ENCODE data around the gene COL4A1. TPM values are rescaled to one million over a fixed set of nuclear protein-coding genes. Genes with fewer than 3 reads are reported as not detected.

COL4A1 gene
- total RNA-seq, 6 donors from 2014 or later = 81.7 to 309 (median 167) TPM

DNA sequence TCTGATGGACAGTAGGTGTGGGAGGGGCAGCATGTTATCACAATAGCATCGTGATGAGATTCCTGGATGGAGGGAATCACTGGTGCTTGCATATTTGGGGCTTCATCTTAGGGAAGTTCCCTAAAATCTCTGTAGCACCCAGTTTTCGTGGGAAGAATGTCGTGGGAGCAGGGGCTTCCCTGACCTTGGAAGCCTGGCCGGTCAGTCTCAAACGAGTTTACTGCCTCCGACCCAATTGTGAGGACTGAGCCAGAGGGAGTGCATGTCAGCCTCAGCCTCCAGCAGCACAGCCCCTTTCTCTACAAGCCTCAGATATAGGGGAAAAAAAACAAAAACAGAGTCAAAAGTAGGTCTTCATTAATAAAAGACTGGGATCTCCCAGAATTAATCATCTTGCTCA, 32.3 kb upstream of the COL4A1 start:
- 78 to 82% methylated on average over 6 of the region's 6 CpGs for WGBS, 2 donors
- Histone ChIP-seq H3K36me3 (peaks cover 0 to 3% (median 0%) of the 10 kb centered on the region in 4 donors), H3K4me1 (peaks cover 51 to 77% (median 56%) of the 10 kb centered on the region in 4 donors)

DNA sequence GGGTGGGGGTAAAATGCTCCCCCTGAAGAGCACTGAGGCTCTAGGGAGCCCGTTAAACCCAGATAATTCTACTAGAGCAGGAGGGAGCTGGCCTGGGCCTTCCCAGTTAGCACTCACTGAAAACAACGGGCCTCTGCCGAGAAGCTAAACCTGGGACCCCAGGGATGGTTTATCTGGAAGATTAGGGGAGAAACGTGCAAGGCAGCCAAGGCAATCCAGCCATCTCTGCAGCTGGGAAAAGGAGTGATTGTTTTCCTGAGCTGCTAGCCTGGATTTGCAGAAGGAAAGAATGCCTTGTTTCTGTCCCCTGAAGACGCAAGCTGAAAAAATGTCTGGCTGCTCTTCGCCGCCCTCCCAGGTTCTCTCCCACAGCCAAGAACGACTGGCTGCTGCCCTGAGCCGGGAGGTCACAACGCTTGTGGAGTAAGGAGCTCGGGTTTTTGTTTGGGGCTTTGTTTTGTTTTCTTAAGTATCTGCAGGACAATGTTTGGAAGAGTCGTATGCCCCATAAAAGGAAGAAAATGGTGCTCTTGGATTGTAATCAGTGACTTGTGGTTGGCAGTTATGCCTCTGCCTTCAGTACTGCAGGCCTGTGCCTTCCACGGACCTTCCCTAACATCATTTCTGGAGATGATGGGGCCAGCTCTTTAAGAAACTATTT, 31.6 kb upstream of the COL4A1 start:
- H3K4me1 ChIP-seq = peaks cover 51 to 76% (median 56%) of the 10 kb centered on the region in 4 donors
- WGBS, 2 donors = 28 to 50% methylated on average over 10 to 13 of the region's 13 CpGs
- peaks cover 0 to 3% (median 0%) of the 10 kb centered on the region in 4 donors for H3K36me3 ChIP-seq
- ATAC-seq (ENCODE audit: low FRiP score in 2 of 2) (peak in 1 of 2 donors; percentile 64), DNase-seq (no peak)
- no peaks in the 10 kb centered on the region for H3K27me3 ChIP-seq
- H3K9me3 ChIP-seq = no peaks in the 10 kb centered on the region
- TF ChIP-seq POLR2AphosphoS5 (IDR thresholded peaks at IDR 0.05) (no peak), POLR2A (IDR thresholded peaks at IDR 0.05) (no peak), EP300 (IDR thresholded peaks at IDR 0.05) (no peak)
- TF ChIP-seq, protein P1, sequence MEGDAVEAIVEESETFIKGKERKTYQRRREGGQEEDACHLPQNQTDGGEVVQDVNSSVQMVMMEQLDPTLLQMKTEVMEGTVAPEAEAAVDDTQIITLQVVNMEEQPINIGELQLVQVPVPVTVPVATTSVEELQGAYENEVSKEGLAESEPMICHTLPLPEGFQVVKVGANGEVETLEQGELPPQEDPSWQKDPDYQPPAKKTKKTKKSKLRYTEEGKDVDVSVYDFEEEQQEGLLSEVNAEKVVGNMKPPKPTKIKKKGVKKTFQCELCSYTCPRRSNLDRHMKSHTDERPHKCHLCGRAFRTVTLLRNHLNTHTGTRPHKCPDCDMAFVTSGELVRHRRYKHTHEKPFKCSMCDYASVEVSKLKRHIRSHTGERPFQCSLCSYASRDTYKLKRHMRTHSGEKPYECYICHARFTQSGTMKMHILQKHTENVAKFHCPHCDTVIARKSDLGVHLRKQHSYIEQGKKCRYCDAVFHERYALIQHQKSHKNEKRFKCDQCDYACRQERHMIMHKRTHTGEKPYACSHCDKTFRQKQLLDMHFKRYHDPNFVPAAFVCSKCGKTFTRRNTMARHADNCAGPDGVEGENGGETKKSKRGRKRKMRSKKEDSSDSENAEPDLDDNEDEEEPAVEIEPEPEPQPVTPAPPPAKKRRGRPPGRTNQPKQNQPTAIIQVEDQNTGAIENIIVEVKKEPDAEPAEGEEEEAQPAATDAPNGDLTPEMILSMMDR (IDR thresholded peaks at IDR 0.05) = no peak
- H3K4me3 ChIP-seq = no peak overlapping the region
- H3K27ac ChIP-seq = peak overlapping the region; percentile 72 to 90 (median 87)

More for the DNA sequence above, 32.3 kb upstream of the COL4A1 start:
- Histone ChIP-seq H3K9me3 (no peaks in the 10 kb centered on the region), H3K27me3 (no peaks in the 10 kb centered on the region), H3K4me3 (no peak overlapping the region), H3K27ac (peak overlapping the region; percentile 85 to 90 (median 89))
- TF ChIP-seq, protein P1 (IDR thresholded peaks at IDR 0.05) = no peak
- TF ChIP-seq EP300 (IDR thresholded peaks at IDR 0.05) = no peak
- no peak for TF ChIP-seq POLR2A (IDR thresholded peaks at IDR 0.05)
- TF ChIP-seq POLR2AphosphoS5 (IDR thresholded peaks at IDR 0.05) = no peak
- DNase-seq (no peak), ATAC-seq (ENCODE audit: low FRiP score in 2 of 2) (no peak)

DNA sequence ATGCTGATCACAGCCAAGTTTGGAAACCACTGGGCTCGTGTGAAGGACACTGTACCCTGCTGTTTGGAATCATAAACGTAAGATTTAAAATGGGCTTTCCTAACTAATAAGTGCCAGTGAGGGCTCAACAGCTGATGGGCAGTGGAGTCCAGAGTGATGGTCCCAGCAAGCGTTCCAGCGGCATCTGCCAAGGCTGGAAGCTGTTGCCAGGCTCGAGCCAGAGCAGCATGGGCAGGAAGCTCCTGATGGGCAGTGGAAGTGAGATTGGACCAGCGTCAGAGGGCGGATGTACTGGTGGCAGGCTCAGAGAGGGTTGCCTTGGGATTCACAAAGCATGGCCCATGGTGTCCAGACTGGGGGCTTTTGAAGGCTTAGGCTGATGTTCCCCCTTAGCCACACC, 30.3 kb upstream of the COL4A1 start:
- Histone ChIP-seq H3K27me3 (no peaks in the 10 kb centered on the region), H3K4me1 (peaks cover 47 to 63% (median 49%) of the 10 kb centered on the region in 4 donors), H3K4me3 (no peak overlapping the region), H3K36me3 (peaks cover 0 to 3% (median 0%) of the 10 kb centered on the region in 4 donors), H3K27ac (peak overlapping the region; percentile 32 to 90 (median 78)), H3K9me3 (no peaks in the 10 kb centered on the region)
- ATAC-seq (ENCODE audit: low FRiP score in 2 of 2) (no peak), DNase-seq (no peak)
- 39 to 54% methylated on average over 5 to 7 of the region's 7 CpGs for WGBS, 2 donors
- TF ChIP-seq, protein P1 (IDR thresholded peaks at IDR 0.05) = no peak
- TF ChIP-seq EP300 (IDR thresholded peaks at IDR 0.05) (no peak), POLR2AphosphoS5 (IDR thresholded peaks at IDR 0.05) (peak in 1 of 2 donors; percentile 54)

DNA sequence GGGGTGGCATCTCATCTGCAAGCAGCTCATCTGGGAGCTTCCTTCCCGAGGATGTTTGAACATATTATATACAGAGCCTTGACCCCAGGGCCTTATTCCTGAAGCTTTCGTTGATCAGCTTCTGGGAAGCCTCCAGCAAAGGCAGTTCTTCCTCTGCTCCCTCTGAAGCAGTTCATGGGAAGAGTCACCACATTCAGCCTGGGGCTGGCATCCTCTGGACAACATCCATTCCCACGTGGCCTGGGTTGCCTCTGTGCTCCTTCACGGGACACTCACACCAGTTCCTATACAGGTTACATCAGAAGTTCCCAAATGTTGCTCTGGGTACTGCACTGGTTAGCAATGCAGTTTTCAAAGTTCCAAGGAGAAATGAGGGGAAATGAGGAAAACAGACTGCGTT, 29.7 kb upstream of the COL4A1 start:
- Histone ChIP-seq H3K4me1 (peaks cover 46 to 57% (median 48%) of the 10 kb centered on the region in 4 donors), H3K9me3 (no peaks in the 10 kb centered on the region), H3K4me3 (no peak overlapping the region), H3K36me3 (peaks cover 0 to 3% (median 0%) of the 10 kb centered on the region in 4 donors), H3K27me3 (no peaks in the 10 kb centered on the region), H3K27ac (peak overlapping the region; percentile 32 to 90 (median 78))
- 31 to 69% methylated on average over 4 to 5 of the region's 5 CpGs for WGBS, 2 donors
- DNase-seq = no peak
- TF ChIP-seq POLR2AphosphoS5 (IDR thresholded peaks at IDR 0.05) = peak; percentile 8 to 49
- TF ChIP-seq, protein P1 (IDR thresholded peaks at IDR 0.05) = no peak
- no peak for TF ChIP-seq EP300 (IDR thresholded peaks at IDR 0.05)
- ATAC-seq (ENCODE audit: low FRiP score in 2 of 2) = no peak

All from upper lobe of left lung (tissue), 6 donors.